Stimulated activated naive CD8-positive, alpha-beta T cell treated with anti-CD3 and anti-CD28 coated beads, Interleukin-15, Interleukin-2, amounts not matched to agents 100 ng/mL and 50 ng/mL, for 24 hours (primary cell): ENCODE data around the gene PCED1B.

Experiments used
- H3K27ac Mint-ChIP-seq: one replicate; pipeline ENCODE4 v1.8.0; 2021; ENCODE audit warnings: mild to moderate bottlenecking, mixed read lengths
- H3K27me3 Mint-ChIP-seq: one replicate; pipeline ENCODE4 v1.8.0; 2021; ENCODE audit warnings: mixed read lengths
- H3K36me3 Mint-ChIP-seq: one replicate; pipeline ENCODE4 v1.8.0; 2021; ENCODE audit warnings: low read depth, mixed read lengths
- H3K4me1 Mint-ChIP-seq: one replicate; pipeline ENCODE4 v1.8.0; 2021; ENCODE audit warnings: low read depth, mixed read lengths
- H3K4me3 Mint-ChIP-seq: one replicate; pipeline ENCODE4 v1.8.0; 2021; ENCODE audit warnings: mild to moderate bottlenecking, mixed read lengths
- H3K9me3 Mint-ChIP-seq: one replicate; pipeline ENCODE4 v1.8.0; 2021; ENCODE audit warnings: mixed read lengths

PCED1B gene

GRCh38 chr12:47077206-47078085 is 2.0 kb upstream of the PCED1B start:
- peaks cover 46% of the 10 kb centered on the region for H3K36me3 Mint-ChIP-seq
- peak overlapping the region; percentile 65 for H3K27ac Mint-ChIP-seq
- no peaks in the 10 kb centered on the region for H3K27me3 Mint-ChIP-seq

GRCh38 chr12:47078086-47078395 is 1.4 kb upstream of the PCED1B start:
- Mint-ChIP-seq H3K36me3 (peaks cover 46% of the 10 kb centered on the region), H3K27ac (peak overlapping the region; percentile 2), H3K27me3 (no peaks in the 10 kb centered on the region), H3K4me3 (peak overlapping the region; percentile 96), H3K9me3 (no peaks in the 10 kb centered on the region), H3K4me1 (peaks cover 63% of the 10 kb centered on the region)

More at GRCh38 chr12:47077206-47078085, 2.0 kb upstream of the PCED1B start:
- Mint-ChIP-seq H3K4me3 (peak overlapping the region; percentile 96), H3K9me3 (no peaks in the 10 kb centered on the region), H3K4me1 (peaks cover 57% of the 10 kb centered on the region)

- H3K27ac Mint-ChIP-seq, result peak overlapping the region; percentile 94
- H3K27me3 Mint-ChIP-seq, result no peaks in the 10 kb centered on the region
- peaks cover 46% of the 10 kb centered on the region for H3K36me3 Mint-ChIP-seq
- peaks cover 72% of the 10 kb centered on the region for H3K4me1 Mint-ChIP-seq
- H3K9me3 Mint-ChIP-seq, result no peaks in the 10 kb centered on the region
- H3K4me3 Mint-ChIP-seq, result peak overlapping the region; percentile 96
Observed at GRCh38 chr12:47078733-47079467, 521 bp upstream of the PCED1B start.

DNA sequence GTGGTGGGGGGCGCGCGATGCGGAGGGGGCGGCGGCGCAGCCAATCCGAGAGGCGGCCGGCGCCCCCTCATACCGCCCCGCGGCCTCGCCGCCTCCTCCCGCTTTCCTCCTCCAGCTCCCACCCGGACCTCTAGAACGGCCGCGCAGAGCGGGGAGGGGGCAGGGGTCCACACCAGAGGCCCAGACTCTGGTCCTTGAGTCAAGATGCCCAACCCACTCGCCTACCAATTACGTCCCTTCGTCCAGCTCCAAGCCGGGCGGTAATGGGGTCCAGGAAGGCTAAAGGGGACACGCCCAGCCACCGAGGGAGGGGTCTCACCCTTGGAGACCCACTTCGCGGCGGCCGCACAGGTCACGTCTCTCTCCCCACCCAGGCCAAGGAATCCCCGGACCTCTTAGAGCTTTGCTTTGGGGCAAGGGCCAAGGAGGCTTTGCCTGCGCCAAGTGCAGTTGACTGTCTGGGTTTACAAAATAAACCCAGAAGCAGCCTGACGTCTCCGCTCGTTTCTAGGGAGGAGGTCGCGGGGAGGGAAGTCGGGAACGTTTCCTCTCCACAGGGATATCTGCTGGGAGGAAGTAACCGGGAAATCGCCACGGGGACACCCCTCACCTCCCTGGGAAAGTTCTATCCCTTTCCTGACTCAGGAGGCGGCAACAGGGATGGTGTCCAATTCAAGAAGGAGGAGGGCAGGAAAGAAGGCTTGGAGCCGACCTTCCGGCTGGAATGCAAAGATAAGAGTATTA is 732 bp downstream of the PCED1B start:
- Mint-ChIP-seq H3K9me3 (no peaks in the 10 kb centered on the region), H3K4me3 (peak overlapping the region; percentile 92), H3K27ac (peak overlapping the region; percentile 99), H3K27me3 (no peaks in the 10 kb centered on the region), H3K4me1 (peaks cover 84% of the 10 kb centered on the region), H3K36me3 (peaks cover 46% of the 10 kb centered on the region)

DNA sequence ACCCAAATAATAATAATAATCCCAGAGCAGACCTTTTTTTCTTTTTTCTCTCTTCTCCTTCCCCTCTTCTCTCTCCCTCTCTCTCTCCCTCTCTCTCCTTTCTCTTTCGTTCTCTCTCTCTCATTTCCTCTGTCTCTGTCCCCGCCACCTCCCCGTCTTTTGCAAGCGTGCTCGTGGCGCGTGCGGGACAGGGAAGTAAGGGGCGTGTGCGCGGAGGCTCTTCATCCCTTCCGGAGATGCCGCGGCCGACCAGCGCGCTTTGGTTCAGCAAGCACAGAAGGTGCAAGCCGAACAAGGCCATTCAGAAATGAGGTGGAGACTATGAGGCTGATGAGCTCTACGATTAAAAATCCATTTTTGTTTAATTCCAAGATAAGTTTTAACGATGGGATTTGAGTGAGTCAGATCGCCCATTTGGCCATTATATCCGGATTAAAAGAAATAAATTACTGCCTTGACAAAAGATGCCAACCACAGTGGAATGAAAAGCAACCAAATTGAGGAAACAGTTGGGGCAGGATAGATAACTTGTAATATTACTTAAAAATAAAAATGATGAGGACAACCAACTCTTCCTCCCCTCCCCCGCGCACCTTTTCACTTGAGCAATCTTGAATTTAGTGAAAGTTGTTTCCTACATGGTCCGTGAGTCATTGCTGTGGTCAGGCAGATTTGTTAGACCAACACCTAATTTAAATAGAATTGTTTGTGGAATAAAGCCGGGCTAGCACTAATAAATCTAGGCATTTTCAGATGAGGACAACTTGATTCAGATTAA is 1.5 kb downstream of the PCED1B start:
- H3K4me1 Mint-ChIP-seq, result peaks cover 87% of the 10 kb centered on the region
- peaks cover 40% of the 10 kb centered on the region for H3K36me3 Mint-ChIP-seq
- H3K27me3 Mint-ChIP-seq, result no peaks in the 10 kb centered on the region
- peak overlapping the region; percentile 99 for H3K27ac Mint-ChIP-seq
- peak overlapping the region; percentile 92 for H3K4me3 Mint-ChIP-seq
- no peaks in the 10 kb centered on the region for H3K9me3 Mint-ChIP-seq

DNA sequence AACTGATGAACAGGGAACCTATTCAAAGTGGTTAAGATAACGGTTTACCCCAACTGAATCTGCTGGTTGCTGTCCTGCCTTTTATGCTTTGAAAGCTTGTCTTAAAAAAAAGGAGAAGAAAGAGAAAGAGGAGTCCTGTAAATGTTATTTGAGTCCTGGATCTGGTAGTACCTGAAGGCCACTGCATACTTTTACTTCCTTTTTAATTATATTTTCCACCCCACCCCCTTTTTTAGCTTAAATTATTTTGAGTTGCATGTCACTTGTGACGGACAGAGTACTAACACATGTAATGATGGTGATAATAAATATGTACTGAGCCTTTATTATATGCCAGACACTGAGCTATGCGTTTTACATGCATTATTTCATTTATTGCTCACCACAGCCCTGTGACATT is 2.9 kb downstream of the PCED1B start:
- Mint-ChIP-seq H3K27me3 (no peaks in the 10 kb centered on the region), H3K4me1 (peaks cover 84% of the 10 kb centered on the region), H3K4me3 (peak overlapping the region; percentile 92), H3K27ac (peak overlapping the region; percentile 36), H3K9me3 (no peaks in the 10 kb centered on the region), H3K36me3 (peaks cover 27% of the 10 kb centered on the region)

GRCh38 chr12:47082796-47083621 is 3.6 kb downstream of the PCED1B start:
- H3K9me3 Mint-ChIP-seq, result no peaks in the 10 kb centered on the region
- no peaks in the 10 kb centered on the region for H3K27me3 Mint-ChIP-seq
- peaks cover 20% of the 10 kb centered on the region for H3K36me3 Mint-ChIP-seq
- peak overlapping the region; percentile 66 for H3K27ac Mint-ChIP-seq
- H3K4me3 Mint-ChIP-seq, result peak overlapping the region; percentile 36
- peaks cover 77% of the 10 kb centered on the region for H3K4me1 Mint-ChIP-seq

GRCh38 chr12:47084172-47084571 is 4.8 kb downstream of the PCED1B start:
- Mint-ChIP-seq H3K36me3 (peaks cover 9% of the 10 kb centered on the region), H3K4me1 (peaks cover 65% of the 10 kb centered on the region), H3K27ac (peak overlapping the region; percentile 62), H3K9me3 (no peaks in the 10 kb centered on the region), H3K27me3 (no peaks in the 10 kb centered on the region), H3K4me3 (peak overlapping the region; percentile 69)

GRCh38 chr12:47085815-47086252 is 6.4 kb downstream of the PCED1B start:
- peaks cover 11% of the 10 kb centered on the region for H3K9me3 Mint-ChIP-seq
- peaks cover 62% of the 10 kb centered on the region for H3K4me1 Mint-ChIP-seq
- peak overlapping the region; percentile 69 for H3K4me3 Mint-ChIP-seq
- no peaks in the 10 kb centered on the region for H3K27me3 Mint-ChIP-seq
- peak overlapping the region; percentile 80 for H3K27ac Mint-ChIP-seq
- peaks cover 13% of the 10 kb centered on the region for H3K36me3 Mint-ChIP-seq

DNA sequence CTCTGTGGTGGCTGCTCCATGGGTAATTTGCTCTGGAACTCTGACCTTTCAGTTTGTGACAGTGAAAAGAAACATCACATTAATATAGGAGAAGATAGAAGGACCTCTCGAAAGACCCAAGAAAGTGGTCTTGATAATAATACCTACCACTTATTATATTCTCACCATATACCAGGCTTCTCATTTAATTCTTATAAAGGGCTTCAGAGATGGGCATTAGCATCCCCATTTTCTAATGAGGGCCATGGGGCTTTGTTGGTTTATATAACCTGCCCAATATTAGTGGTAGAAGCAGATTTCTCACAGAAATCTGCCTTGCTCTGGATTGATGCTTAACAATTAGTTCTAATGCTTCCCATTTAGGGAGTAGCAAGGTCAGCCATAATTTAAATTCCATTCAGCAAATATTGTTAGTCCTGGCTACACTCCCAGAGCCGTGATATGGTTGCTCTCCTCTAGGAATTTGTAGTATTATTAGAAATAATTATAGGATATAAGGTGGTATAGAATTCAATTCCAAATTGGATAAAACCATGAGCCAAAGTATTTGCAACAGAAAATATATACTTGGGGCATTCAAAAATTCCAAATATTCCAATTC is 7.8 kb downstream of the PCED1B start:
- Mint-ChIP-seq H3K9me3 (peaks cover 11% of the 10 kb centered on the region), H3K4me1 (peaks cover 52% of the 10 kb centered on the region), H3K27ac (no peak overlapping the region), H3K4me3 (no peak overlapping the region), H3K36me3 (peaks cover 17% of the 10 kb centered on the region), H3K27me3 (no peaks in the 10 kb centered on the region)

DNA sequence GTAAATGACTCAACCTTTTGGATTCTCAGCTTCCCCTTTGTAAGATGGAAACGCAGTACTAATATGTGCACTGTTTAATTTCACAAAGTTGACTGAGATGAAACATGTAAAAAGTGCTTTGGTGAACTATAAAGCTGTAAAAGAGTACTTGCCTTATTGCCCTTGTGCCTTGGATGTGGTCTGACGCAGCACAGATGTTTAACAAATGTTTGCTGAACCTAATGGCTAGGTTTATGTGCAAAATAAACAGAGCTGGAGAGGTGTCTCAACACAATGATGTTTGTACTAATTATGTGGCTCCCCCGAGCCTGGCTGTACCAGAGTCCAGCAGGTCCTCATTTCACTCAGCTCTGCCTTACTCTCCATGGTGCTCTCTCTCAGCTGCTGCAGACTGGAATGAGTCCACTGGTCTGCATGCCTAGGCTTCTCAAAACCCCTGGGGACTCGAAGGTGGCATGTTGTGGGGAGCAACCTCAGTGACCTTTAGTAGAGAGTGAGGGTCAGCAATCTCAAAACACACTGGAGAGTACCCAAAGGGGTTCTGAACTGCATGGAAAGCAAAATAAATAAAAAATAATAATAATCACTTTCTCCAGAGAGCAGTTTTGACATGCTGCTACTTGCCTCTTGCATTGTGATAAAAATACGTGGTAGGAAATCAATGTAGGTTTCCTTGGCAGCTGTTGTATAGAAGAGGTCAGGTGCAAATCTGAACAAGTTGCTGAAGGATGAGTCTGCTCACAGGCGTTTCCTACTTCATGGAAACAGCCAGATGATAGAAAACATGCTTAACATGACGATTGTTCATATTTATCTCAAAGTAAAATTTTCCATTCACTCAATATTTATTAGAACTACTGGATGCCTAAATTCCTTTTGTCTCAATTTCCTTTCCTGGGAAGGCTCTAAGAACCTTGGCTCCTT is 8.9 kb downstream of the PCED1B start:
- Mint-ChIP-seq H3K36me3 (peaks cover 17% of the 10 kb centered on the region), H3K4me1 (peaks cover 44% of the 10 kb centered on the region), H3K9me3 (peaks cover 11% of the 10 kb centered on the region), H3K27ac (peak overlapping the region; percentile 7), H3K4me3 (no peak overlapping the region), H3K27me3 (no peaks in the 10 kb centered on the region)

GRCh38 chr12:47091009-47091408 is 11.6 kb downstream of the PCED1B start:
- Mint-ChIP-seq H3K4me3 (no peak overlapping the region), H3K4me1 (peaks cover 43% of the 10 kb centered on the region), H3K27ac (no peak overlapping the region), H3K9me3 (peaks cover 11% of the 10 kb centered on the region), H3K36me3 (peaks cover 17% of the 10 kb centered on the region), H3K27me3 (no peaks in the 10 kb centered on the region)
